HEK293T (cell line): ENCODE data around the gene NTN4.

Experiments
- FOXA1 ChIP-seq: fragments of 450-650 bp; IDR thresholded peaks from 2 replicates; pipeline ENCODE4 v1.6.1; 2016; ENCODE audit warnings: mild to moderate bottlenecking
- LEF1 ChIP-seq: fragments of 450-650 bp; IDR thresholded peaks from 2 replicates; pipeline ENCODE4 v1.6.1; 2017; ENCODE audit warnings: mild to moderate bottlenecking, borderline replicate concordance
- SUZ12 ChIP-seq: fragments of 450-650 bp; IDR thresholded peaks from 2 replicates; pipeline ENCODE4 v1.6.1; 2016; ENCODE audit warnings: mild to moderate bottlenecking

DNA sequence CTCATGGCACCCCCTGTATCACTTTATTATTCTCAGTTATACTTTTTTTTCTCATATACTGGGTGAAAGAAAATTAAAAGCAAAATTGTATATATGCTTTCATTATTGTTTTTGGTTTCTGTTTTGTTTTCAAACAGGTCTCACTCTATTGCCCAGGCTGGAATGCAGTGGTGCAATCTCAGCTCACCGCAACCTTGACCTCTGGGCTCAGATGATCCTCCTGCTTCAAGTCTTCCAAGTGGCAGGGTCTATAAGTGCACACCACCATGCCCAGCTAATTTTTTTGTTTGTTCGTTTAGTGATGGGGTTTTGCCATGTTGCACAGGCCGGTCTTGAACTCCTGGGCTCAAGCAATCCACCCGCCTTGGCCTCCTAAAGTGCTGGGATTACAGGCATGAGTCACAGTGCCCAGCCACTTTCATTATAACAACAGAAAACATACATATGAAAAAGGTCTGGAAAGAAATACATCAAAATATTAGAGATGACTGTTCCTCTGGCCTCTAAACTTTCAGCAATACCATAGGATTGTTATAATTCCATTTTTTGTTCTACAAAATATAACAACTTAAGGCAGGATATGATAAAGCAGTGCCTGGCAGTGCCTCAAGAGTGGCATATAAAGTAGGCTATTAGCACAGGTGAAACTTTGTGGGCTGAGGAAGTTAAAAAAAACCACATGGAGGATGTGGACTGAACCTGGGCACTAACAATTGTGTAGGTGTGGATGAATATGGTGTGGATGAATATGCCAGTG, 5.8 kb upstream of the NTN4 start:
- TF ChIP-seq SUZ12 (no peak), FOXA1 (no peak), LEF1 (no peak)
